ENCODE data around the gene HEYL.

The HEYL gene

DNA sequence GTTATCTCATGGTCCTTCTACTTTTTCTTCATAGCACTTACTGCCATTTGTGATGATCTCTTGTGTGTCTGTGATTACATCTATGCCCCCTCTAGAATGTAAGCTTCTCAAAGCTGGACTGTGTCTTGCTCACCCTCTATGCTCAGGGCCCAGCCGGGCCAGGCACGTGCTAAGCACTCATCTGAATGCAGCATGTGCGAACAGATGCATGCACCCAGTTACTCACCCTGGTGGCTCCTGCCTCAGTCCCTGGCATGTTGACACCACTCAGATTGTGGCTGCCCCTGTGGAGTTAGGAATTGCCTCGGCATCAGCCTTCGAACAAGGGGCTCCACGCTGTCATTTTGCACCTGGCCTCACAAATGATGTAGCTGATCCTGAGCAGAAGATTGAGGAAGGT, 43.3 kb downstream of the HEYL start:
- no peak for DNase-seq

DNA sequence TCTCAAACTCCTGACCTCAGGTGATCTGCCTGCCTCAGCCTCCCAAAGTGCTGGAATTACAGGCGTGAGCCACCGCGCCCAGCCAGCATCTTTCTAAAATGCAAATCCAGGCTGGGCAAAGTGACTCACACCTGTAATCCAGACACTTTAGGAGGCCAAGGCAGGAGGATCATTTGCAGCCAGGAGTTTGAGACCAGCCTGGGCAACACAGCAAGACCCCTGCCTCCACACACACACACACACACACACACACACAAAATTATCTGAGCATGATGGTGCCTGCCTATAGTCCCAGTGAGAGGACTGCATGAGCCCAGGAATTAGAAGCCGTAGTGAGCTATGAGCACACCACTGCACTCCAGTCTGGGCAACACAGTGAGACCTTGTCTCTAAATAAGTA, 46.1 kb downstream of the HEYL start:
- no peak for DNase-seq

DNA sequence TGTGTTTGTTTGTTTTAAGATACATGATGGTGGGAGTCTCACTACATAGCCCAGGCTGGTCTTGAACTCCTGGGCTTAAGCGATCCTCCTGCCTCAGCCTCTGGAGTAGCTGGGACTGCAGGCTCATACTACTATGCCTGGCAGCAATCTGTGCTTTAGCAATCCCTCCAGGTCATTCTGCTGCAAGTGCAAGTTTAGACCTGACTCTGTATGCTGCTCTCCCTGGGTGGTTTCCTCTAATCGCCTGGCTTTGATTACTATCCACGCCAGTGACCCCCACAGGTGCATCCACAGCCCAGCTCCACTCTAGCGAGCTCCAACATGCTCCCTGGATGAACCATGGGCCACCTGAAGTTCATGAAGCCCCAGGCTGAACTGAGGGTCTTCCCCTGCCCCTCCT, 47.4 kb downstream of the HEYL start:
- DNase-seq: no peak

DNA sequence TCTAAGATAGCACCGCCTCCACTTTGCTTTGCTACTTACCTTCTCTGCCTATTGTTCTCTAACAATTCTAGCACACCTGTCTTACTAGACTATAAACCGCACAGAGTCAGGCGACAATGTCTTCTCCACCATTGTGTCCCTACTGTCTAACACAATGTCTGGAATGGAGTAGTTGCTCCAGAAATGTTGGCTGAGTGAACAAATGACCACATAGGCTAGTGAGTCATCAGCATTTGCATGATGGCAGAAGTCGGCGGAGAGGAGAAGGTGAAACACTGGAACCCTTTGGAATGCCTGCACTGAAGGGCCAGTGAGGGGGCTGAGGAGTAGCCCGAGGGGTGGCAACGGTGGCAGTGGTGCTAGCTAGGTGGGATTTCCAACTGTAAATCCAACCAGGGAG, 48.9 kb downstream of the HEYL start:
- no peak for DNase-seq

DNA sequence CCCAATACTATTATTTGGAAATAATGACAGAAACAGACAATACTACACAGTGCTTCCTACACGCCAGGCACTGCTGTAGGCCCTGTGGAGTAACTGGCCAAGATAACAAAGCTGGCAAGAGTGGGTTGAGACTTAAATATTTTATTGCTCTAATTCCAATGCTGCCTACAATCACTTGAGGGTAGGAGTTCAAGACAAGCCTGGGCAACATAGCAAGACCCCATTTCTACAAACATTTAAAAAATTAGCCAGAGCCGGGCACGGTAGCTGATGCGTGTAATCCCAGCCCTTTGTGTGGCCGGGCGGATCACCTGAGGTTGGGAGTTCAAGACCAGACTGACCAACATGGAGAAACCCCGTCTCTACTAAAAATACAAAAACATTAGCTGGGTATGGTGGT, 53.5 kb downstream of the HEYL start:
- DNase-seq: no peak

DNA sequence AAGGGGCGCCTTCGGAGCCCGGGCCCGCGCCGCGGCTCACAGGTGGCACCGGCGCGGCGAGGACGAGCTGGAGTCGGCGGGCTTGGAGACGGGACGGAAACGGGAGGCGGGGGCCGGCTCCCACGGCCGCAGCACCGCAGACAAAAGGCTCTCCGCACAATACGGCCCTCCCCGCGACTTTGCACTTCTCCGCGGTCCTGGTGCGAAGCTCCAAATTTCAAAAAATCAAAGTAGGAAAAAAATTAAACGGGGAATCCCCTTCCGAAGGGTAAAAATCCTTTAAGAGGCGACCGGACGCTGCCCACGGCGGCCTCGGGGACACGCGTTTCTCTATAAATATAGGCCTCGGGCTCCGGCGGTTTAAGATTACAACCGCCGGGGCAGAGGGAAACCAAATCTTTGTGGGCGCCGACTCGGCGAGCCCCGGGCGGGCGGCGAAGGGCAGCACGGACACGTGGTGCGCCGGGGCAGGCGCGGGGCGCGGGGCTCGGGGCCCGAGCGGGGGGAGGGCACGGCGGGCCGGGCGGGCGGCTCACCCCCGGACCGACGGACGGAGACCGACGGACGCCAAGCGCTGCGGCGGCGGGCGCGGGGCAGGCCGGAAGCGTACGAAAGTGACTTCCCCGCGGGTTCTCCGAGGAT, 63.3 kb downstream of the HEYL start:
- no peak for DNase-seq

DNA sequence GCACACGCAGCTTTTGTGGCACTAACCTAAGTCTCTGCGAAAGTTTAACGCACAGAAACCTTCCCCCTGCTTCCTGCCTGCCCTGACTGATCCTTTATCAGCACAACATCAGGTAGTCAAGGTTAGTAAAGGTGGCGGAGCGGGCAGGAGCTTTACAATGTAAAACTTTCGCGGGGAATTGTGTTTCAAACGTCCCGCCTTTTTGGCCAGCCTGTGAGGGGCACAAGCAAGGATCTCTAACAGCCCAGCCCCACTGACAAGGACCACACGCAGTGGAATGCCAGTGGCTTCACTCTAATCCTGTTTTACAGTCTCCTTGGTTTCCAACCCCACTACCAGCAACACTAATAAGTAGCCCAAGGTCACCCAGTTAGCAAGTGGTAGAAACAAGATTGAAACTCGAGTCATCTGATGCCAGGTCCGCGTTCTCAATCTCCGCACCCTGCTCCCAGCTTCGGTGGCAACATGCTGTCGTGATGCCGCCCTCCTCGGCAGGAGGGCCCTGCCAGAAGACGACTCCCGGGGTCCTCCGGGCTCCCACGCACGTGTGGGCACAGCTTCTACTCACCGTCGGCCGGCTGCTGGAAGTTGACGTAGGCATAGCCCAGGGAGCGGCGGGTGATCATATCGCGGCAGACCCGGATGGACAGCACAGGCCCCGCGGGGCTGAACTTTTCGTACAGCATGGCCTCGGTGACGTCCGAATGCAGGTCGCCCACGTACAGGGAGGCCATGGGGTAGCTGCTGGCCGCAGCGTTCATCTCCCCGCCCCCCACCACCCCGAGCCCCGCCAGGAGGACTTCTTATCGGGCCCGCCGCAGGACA, 64.0 kb downstream of the HEYL start:
- DNase-seq: no peak

DNA sequence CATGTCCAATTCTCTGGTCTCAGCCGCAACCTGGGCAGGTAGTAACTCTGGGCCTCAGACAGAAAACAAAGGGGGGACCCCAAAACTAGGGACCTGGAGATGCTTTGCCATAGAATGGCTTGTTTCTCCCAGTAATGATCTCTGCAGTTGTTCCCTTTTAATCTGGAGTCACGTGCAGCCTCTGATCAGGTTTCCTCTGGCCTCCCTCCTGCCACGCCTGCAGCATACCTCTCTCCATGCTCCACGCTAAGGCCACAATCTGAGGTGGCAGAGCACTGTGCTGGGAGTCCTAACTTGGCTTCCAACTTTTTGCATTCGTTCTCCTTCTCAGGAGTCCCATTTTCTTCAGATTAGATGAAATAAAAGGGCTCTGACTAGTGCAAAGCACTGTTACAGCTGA, 64.8 kb downstream of the HEYL start:
- no peak for DNase-seq

Measured in DMS79 (cell line).